Measurements from ENCODE around the gene PRKAG3.

GRCh38 chr2:218855305-218856166 lies 23.9 kb upstream of the PRKAG3 start:
- TF ChIP-seq, protein P1, sequence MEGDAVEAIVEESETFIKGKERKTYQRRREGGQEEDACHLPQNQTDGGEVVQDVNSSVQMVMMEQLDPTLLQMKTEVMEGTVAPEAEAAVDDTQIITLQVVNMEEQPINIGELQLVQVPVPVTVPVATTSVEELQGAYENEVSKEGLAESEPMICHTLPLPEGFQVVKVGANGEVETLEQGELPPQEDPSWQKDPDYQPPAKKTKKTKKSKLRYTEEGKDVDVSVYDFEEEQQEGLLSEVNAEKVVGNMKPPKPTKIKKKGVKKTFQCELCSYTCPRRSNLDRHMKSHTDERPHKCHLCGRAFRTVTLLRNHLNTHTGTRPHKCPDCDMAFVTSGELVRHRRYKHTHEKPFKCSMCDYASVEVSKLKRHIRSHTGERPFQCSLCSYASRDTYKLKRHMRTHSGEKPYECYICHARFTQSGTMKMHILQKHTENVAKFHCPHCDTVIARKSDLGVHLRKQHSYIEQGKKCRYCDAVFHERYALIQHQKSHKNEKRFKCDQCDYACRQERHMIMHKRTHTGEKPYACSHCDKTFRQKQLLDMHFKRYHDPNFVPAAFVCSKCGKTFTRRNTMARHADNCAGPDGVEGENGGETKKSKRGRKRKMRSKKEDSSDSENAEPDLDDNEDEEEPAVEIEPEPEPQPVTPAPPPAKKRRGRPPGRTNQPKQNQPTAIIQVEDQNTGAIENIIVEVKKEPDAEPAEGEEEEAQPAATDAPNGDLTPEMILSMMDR (IDR thresholded peaks at IDR 0.05), result no peak
- TF ChIP-seq POLR2A (IDR thresholded peaks at IDR 0.05), result no peak
